GM18867 (cell line): ENCODE measurements around the gene PRR5L.
"Not testable (repeated sequence)": the region's sequence is repeated elsewhere in the genome, so short reads cannot be mapped to it uniquely, and the experiment has no call there.

Experiments used
- ATAC-seq: cut with Tn5 transposase; IDR thresholded peaks from one replicate; pipeline ENCODE4 v1.9.1; 2021; ENCODE audit warnings: mild to moderate bottlenecking, moderate library complexity; ENCODE audit not compliant: unreplicated experiment

Gene PRR5L

DNA sequence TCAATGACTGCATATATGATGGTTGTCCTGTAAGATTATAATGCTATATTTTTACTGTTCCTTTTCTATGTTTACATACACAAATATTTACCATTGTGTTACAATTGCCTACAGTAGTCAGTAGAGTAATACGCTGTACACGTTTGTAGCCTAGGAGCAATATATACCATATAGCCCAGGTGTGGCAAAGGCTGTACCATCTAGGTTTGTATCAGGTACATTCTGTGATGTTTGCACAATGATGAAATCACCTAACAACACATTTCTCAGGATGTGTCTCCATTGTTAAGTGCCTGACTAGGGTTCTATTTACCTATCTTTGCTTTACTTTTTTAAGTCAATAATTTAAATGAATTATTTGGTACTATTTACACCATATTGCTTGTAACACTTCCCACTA is 21.9 kb downstream of the PRR5L start:
- no peak for ATAC-seq

DNA sequence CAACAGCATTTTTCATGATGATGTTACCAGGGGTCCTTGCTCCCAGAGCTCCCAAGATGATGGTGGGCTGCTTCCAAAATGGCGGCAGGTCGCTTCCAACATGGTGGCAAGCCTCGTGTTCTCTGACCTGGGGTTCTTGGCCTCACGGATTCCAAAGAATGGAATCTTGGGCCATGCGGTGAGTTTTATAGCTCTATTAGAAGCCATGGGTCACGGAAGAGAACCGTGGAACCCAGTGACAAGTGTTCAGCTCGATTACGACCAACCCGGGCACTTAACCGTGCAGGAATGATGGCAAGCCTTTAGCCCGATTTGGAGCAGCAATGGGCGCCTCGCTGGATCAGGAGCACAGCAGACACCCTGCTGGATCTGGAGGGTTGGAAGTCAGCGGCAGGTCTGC is 28.9 kb downstream of the PRR5L start:
- not testable (repeated sequence) for ATAC-seq

DNA sequence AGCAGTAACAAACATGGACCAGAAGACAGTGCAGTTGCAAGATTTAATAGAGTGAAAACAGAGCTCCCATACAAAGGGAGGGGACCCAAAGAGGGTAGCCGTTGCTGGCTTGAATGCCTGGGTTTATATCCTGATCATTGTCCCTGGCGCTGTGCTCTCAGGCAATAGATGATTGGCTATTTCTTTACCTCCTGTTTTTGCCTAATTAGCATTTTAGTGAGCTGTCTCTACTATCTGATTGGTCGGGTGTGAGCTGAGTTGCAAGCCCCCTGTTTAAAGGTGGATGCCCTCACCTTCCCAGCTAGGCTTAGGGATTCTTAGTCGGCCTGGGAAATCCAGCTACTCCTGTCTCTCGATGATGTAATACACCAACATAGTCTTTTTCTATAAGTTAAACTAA is 29.3 kb downstream of the PRR5L start:
- not testable (repeated sequence) for ATAC-seq

DNA sequence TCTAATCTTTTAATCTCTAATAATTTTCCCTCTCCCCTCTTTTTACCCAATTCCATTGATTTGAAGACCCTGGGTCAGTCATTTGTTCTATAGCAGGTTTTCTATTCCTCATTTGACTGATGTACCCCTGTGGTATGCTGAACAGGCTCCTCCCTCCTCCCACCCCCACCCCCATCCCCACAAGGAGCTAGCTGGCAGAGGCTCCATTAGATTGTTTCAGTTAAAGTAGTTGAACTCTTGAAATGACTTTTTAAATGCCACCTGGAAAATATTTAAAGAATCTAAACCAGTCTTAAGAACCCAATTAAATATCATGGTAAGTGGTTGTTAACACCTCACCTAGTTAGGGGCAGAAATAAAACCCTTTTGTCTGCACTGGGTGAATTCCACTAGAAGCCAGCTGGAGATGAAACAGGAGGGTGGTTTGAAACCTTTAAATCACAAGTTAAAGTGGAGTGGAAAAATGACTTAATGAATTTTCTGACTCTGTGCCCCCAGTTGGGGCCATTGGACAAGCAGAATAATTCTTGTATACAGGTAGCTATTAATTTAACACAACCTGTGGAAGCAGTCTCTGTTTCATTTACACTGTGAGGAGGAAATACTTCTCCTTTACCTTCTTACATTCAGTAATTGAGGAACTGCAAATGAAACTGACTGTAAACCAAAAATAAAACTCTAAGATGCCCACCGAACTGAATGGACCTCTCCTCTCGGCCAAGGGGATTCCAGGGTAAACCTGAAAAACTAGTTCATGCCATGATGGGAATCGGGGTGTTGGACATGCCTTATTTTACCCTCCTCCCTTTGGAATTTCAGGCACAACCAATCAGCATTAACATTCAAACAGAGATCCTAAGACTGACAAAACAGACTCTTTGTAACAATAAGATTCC is 30.7 kb downstream of the PRR5L start:
- ATAC-seq: peak; percentile 77

DNA sequence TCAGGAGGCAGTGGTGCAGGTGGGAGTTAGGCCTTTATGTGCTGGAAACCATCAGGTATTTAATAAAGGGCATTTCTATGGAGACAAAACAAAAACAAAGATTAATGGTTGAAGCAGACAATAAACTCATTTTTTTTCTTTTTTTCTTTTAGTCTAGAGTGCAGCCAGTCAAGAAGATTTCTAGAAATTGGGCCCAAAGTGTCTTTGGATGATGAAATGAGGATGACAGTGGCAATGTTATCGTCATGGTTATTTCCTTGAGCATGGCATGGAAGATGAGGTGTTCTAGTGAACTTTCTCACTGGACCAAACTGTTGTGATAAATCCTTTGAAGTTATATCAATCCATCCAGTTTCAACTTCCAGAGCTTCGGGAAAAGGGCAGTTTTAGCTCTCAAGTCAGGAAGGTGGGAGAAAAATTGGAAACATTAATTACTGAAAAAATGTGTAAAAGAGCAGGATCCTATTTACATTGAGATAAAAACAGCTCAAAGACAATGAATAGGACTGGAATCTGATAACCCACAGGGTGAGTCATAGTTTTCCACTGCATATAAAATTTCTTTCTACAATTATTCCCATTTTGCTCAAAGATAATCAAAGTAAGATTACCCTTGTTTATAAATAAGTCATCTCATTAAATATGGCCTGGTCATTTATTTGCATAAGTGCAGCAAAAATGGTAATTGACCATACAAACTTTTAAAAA is 33.0 kb downstream of the PRR5L start:
- ATAC-seq: no peak

DNA sequence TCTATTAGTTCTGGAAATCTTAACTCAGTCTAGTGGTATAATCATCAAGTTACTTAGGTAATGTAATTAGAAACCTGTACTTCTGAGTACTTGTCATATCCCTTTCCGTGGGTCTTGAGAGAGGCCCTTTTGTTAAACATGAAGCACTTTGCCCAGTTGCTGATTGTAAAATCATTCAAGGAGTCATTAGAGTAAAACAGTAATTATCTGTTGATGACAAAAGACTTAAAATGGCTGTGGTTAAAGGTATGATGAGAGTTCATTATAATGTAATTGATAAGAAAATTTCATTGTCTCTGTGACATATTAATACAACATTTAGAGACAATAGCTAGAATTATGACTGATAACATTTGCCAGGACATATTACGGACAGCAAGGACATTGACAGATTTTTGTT is 34.3 kb downstream of the PRR5L start:
- no peak for ATAC-seq

DNA sequence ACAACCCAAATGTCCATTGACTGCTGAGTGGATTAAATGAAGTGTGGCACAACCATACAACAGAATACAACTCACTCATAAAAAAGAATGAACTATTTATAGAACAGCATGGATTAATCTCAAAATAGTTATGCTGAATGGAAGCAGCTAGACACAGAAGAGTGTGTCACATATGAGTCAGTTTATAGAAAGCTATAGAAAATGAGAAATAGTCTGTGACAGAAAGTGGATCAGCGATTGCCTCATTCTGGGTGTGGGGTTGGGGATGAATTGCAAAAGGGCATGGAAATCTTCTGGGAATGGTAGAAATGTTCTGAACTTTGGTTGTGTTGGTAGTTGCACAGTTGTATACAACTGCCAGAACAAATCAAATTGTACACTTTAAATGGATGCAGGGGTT is 37.4 kb downstream of the PRR5L start:
- no peak for ATAC-seq

DNA sequence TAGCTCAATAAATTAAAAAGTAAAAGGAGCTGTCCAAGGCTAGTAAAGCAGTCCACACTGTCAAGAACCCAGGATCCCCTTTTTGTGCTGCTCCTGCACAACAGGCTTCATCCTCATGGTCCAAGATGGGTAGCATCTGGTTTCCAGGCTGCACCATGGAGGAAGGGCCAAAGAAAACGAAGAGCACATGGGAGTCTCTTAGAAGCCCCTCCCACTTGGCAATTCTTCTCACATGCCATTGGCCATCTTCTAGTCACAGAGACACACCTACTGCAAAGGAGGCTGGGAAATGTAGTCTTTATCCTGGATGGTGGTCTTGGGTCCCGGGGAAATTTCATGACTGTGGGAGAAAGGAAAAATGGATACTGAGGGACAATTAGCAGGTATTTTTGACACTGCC is 37.8 kb downstream of the PRR5L start:
- no peak for ATAC-seq

DNA sequence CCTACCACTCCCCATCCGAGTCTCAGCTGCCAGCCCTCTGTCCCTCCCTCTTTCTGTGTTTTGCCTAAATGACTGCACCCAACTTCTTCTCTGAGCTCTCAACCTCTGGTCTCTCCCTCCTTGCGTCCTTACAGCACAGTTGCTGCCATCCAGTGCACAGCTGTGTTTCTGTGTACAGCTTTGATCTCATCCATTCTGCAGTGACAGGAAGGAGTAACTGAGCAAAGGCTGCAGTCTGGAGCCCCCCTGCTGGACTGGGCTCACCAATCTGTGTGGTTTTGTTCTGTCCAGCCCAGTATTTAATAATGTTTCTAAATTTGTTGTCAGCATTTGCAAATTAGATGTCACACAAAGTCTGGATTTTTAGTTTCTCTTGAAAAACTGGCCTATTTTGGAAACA is 43.8 kb downstream of the PRR5L start:
- no peak for ATAC-seq

DNA sequence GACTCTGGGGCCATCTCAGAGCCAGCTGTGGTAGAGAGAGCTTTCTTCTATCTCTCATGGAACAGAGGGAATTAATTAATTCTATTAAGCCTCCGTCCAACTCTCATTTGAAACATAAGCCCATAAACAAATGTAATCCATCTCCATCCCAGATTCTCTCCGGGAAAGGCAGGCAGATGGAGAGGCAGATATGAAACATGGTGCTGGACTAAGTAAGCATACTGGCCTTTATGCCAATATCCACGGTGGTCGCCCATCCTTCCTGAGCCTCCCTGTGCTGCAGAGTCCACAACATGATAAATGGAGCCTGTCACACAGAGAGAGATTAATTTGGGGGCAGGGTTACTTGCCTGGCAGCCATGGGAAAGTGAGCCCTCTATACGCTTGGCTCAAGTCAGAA is 44.8 kb downstream of the PRR5L start:
- no peak for ATAC-seq

DNA sequence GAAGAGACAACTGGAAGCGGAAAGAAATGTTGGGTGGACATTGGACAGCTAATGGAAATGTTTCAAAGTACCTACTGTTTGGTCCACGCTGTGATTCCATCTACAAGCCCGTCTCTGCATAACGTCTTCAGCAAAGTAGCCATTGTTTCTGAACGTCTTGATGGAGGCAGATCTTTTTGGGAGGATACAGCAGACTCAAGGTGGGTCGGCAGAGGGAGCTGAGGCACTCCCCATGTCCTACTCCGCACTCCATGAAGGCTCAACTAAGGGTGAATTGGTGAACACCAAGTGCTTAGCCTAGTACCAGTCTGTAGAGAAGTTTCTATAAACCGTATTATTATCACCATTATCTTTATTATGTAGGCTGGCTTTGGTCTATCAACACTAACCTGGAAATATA is 45.8 kb downstream of the PRR5L start:
- no peak for ATAC-seq

DNA sequence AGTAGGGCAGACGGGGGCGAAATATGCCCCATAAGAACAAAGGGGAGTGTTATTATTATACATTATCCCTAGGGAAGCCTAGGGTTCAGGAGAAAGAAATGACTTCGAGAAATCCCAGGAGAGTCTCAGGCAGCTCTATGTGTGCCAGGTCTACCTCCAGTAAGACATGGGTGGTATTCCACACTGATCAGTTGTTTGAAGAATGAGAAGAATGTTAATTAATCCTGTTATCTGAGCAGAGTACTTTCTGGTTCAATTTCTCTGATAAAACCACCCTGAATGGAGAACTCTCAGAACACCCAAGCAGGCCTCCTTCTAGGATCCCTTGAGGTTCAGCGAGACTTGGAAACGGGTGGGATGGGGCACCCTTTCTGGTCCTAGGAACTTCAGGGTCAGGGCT is 46.2 kb downstream of the PRR5L start:
- no peak for ATAC-seq

DNA sequence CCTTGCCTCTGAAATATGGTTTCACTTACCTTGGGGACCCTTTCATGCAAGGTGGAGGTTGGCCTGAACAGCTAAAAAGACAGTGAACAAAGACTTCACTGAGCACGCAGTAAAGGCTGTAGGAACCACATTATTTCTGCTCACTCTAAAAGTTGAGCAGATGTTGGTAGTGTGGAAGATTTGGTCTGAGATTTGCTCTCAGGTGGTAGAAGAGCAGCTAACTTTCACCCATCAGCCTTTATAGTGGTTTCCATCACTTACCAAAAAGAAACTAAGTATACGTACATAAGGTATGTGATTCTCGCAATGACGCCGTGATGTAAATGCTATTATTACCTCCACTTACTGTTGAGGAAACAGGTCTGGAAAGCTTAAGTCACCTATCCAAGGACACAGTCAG is 47.3 kb downstream of the PRR5L start:
- no peak for ATAC-seq

DNA sequence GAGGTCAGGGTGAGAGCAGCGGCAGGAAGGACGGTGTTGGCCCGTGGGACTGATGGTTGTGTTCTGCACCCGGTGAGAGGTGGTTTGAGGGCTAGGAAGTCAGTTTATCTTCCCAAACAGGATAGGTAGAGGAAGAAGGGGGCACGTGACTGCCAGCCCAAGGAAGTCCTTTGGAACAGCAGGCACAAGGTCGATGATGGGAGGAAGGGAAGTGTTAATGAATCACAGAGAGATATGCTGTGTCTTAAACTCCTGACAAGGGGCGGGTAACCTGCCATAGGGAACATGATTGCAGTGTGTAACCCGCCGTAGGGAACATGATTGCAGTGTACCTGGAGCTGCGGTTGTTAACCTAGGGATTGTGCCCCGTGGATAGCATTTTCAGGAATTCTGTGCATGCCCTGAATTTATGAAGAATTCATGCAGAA is 49.0 kb downstream of the PRR5L start:
- ATAC-seq: no peak

DNA sequence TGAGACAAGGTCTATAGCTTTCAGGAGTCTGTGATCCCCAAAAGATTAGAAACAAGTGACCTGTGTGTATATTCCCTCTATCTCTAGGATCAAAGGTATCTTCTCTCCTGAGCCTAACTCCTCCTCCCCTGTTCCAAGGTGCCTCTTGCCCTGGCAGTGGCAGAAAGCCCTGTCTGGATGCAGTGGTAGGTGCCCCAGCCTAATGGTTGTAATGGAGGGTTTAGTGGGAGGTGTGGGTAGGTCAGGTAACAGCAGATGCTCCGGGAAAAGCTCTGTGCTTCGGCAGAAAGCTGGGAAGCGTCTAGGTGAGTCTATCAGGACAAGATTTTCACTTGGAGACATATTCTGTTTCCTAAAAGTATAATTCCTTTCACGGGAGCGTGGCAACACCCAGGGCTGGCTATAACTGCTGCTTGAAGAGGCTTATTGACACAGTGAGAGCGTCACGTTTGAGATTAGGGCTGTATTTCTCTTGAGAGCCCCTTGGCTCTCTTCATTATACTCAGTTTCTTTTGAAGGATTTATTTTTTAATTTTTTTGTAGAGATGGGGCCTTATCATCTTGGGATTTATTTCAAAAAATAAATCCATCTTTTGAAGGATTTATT is 49.5 kb downstream of the PRR5L start:
- ATAC-seq: no peak

DNA sequence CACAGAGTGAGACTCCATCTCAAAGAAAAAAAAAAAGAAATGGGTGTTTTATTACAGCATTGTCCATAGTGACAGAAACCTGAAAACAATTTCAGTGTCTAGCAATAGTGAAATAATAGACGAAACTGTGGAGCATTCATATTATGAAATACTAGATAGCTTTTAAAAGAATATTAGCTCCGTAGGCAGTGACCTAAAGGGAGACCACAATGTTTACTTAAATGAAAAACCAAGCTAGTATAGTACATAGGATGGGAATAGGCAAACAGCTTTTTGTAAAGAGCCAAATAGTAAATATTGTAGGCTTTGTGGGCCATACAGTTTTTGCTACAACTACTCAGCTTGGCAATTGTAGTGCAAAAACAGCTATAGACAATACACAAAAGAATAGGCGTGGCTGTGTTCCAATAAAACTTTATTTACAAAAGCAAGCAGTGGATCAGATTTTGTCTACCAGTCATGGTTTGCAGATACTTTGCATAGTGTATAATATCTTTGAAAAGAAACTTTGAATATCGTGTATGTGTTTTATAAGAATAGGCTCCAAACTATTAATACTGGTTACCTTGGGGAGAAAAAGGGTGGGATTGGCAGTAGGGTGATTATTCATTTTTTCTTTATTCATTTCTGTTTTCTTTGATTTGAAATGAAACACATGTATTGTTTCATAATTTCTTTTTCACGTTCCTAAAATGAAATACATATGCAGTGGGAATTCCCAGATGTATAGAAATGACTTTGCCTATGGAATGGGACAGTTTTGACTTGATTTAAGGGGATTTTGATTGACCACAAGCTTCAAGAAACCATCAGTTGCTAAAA is 50.7 kb downstream of the PRR5L start:
- ATAC-seq: no peak

DNA sequence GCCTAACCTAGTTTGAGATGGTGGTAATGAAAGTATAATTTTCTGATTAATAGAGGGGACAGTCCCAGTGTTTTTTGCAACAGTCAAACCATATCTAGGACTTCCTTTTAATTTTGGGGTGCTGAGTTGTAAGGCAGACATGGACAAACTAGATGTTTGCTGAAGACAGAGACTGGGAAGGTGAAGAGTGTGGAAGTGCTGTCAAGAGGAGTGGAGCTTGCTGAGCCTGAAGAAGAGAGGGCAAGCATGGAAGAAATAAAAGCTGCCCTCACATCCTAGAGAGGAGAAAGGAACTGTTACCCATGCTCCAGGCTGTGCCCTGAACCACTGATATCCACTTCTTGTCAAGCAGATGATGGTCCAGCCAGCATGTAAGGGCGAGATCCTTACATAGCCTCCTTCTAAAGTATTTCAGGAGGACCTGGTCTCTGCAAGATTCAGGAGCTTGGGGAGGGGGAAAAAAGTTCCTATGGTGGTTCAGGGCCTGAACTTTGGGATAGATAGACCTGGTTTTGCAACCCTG is 51.4 kb downstream of the PRR5L start:
- ATAC-seq: no peak

DNA sequence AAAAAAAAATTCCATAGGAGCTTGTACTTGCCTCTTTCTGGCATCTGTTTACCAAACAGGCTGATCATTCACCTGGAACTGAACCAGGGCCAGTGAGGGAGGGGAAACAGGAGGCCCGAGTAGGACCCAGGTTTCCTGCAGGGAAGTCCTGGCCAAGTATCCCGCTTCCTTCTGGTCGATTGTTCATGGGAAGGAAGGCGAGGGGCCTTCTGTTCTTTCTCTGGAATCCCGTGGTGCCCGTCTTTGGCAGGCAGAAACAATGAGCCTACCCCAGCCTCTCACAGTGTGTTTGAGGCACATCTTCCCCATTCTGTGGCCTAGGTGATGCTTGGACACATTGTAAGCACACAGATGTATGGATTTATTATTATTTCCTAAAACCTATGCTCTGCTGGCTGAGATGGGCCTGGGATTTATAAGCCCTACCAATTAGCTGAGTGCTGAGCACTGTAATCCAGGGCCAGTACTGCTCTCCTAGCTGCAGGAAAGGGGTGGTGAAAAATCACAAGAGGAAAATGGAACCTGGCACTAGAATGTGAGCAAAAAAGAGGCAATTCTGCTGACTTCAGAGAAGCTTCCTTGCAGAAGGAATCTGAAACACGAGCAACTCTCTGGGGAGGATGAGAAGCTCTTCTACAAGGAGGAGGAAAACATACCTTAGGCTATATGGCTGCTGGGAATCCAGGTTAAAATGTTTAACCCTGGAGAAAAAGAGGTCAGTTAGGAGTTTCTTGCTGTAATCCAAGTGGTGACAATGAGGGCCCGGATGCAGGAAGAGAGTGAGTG is 53.5 kb downstream of the PRR5L start:
- ATAC-seq: no peak

DNA sequence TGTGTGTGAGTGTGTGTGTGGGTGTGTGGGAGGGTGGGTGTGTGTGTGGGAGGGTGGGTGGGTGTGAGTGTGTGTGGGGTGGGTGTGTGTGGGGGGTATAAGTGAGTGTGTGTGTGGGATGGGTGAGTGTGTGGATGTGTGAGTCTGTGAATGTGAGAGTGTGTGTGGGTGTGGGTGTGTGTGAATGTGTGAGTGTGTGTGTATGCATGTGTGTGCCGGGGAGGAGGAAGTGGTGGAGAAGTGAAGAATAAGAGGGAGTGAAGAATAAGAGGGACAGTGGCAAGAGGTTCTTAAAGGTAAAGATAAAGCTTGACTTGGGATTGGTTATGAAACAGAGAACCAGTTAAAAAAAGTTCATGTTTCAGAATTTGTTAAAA is 54.0 kb downstream of the PRR5L start:
- no peak for ATAC-seq

DNA sequence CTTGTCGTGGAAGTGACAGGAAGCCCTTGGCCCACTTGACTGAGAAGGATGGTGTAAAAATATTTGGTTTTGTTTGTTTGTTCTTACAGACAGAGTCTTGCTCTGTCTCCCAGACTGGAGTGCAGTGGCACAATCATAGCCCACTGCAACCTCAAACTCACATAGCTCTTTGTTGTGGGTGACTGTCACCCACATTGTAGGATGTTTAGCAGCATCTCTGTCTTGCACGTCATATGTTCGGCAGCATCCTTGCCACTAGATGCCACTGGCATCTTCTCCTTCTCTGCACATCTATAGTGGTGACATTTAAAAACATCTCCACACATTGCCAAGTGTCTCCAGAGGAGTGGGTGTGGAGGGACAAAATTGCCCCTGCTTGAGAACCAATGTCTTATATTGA is 56.8 kb downstream of the PRR5L start:
- no peak for ATAC-seq
